ENCODE measurements around the gene RP9. TPM values are rescaled to one million over a fixed set of nuclear protein-coding genes. Genes with fewer than 3 reads are reported as not detected.

The RP9 gene
- total and polyA plus RNA-seq, 2 donors, result 15.5 to 17.8 TPM

DNA sequence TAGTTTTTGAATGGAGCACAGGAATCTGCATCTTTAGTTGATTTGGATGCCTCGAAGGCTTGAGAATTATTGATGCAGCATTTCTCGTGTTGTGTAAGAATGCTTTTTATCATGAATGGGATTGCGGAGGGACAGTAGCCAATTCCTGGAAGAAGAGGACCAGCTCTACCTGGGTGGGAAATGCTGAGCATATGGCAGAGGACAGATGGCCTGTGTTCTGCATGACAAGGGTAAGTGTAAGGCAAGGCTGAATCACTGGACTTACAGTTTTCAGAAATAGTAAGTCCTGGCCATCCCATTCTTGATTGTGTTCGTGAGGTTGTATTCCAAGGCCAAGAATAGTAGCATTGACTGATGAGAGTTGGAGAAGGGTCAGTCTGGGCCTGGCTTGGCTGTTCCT is 15.9 kb downstream of the RP9 start:
- Histone ChIP-seq H3K4me1 (ENCODE audit: control insufficient read depth in 2 of 2, insufficient read depth in 2 of 2, low read length in 2 of 2) (no peaks in the 10 kb centered on the region), H3K27ac (ENCODE audit: low read depth in 1 of 2, low read length in 1 of 2) (no peak overlapping the region), H3K27me3 (ENCODE audit: control insufficient read depth in 2 of 2, insufficient read depth in 1 of 2, low read length in 1 of 2) (no peaks in the 10 kb centered on the region), H3K9me3 (ENCODE audit: control insufficient read depth in 2 of 2, insufficient read depth in 1 of 2, low read length in 1 of 2) (no peaks in the 10 kb centered on the region), H3K4me3 (ENCODE audit: low read length in 2 of 2) (no peak overlapping the region), H3K36me3 (ENCODE audit: control insufficient read depth in 2 of 2, insufficient read depth in 2 of 2, low read length in 1 of 2) (peaks cover 28 to 38% of the 10 kb centered on the region in 2 donors)
- DNase-seq (ENCODE audit: low read depth in 6 of 9, low spot score in 9 of 9), result no peak
- 98% methylated on average over 4 of the region's 4 CpGs for WGBS

DNA sequence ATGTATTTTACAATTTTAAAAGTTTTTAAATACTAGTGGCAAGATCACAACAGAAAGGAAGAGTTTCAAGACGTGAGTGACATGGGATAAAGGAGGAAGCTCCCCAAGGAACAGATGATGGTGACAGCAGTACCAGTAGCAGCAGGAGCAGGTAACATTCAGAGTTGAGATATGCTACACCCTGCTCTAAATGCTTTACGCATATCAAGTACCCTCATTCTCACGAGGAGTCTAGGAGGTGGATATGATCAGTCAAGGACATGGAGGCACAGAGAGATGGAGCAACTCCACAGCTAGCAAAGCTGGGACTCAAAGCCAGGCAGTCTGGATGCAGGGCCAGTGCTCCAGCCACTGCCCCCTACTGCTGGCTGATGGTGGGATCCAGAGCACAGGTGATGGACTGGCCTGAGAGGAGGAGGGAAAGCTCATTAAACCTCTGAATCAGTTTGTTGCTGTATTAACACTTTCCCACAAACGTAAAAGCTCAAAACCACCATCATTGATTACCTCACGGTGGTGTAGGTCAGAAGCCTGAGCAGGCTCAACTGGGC is 17.5 kb downstream of the RP9 start:
- H3K4me3 ChIP-seq (ENCODE audit: low read length in 2 of 2), result no peak overlapping the region
- H3K27me3 ChIP-seq (ENCODE audit: control insufficient read depth in 2 of 2, insufficient read depth in 1 of 2, low read length in 1 of 2), result no peaks in the 10 kb centered on the region
- H3K9me3 ChIP-seq (ENCODE audit: control insufficient read depth in 2 of 2, insufficient read depth in 1 of 2, low read length in 1 of 2), result no peaks in the 10 kb centered on the region
- H3K4me1 ChIP-seq (ENCODE audit: control insufficient read depth in 2 of 2, insufficient read depth in 2 of 2, low read length in 2 of 2), result no peaks in the 10 kb centered on the region
- DNase-seq (ENCODE audit: low read depth in 6 of 9, low spot score in 9 of 9), result no peak
- H3K27ac ChIP-seq (ENCODE audit: low read depth in 1 of 2, low read length in 1 of 2), result no peak overlapping the region
- WGBS, result 95% methylated on average over 5 of the region's 5 CpGs
- peaks cover 20 to 23% of the 10 kb centered on the region in 2 donors for H3K36me3 ChIP-seq (ENCODE audit: control insufficient read depth in 2 of 2, insufficient read depth in 2 of 2, low read length in 1 of 2)

DNA sequence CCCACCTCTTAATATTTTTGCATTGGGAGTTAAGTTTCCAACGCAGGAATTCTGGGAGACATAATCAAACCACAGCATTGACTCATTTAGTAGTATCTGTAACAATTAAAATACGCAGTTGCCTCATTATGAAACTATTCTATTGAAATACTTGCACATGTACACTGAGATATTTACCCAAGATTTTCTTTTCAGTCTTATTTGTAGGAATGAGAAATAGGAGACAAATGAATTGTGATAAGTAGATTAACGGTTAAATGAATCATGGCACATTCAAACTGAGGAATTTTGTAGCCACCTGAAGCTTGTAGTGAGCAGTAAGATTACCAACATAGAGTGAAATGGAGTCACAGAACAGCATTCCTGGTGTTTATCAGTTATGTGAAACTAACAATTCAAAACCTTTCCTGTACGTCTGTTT is 18.1 kb downstream of the RP9 start:
- Histone ChIP-seq H3K4me1 (ENCODE audit: control insufficient read depth in 2 of 2, insufficient read depth in 2 of 2, low read length in 2 of 2) (no peaks in the 10 kb centered on the region), H3K27me3 (ENCODE audit: control insufficient read depth in 2 of 2, insufficient read depth in 1 of 2, low read length in 1 of 2) (no peaks in the 10 kb centered on the region), H3K36me3 (ENCODE audit: control insufficient read depth in 2 of 2, insufficient read depth in 2 of 2, low read length in 1 of 2) (peaks cover 16 to 18% of the 10 kb centered on the region in 2 donors), H3K27ac (ENCODE audit: low read depth in 1 of 2, low read length in 1 of 2) (no peak overlapping the region), H3K4me3 (ENCODE audit: low read length in 2 of 2) (no peak overlapping the region), H3K9me3 (ENCODE audit: control insufficient read depth in 2 of 2, insufficient read depth in 1 of 2, low read length in 1 of 2) (no peaks in the 10 kb centered on the region)
- no peak for DNase-seq (ENCODE audit: low read depth in 6 of 9, low spot score in 9 of 9)
- WGBS, result 95% methylated on average over 4 of the region's 4 CpGs

DNA sequence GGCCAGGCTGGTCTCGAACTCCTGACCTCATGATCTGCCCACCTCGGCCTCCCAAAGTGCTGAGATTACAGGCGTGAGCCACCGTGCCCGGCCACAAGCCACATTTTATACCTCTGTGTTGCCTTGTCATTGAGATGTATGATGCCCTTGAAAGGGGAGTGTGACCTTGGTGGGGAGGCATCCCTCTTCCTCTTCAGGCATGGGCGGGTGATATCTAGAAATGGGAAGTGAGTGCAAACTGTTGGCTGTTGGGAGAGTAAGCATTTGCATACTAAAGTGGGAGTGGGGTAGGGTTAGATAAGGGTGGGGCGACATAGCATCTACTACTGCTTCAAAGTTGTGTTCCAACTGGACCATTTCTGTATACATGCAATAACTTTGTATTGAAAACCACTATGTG is 20.1 kb downstream of the RP9 start:
- DNase-seq (ENCODE audit: low read depth in 6 of 9, low spot score in 9 of 9), result no peak
- H3K36me3 ChIP-seq (ENCODE audit: control insufficient read depth in 2 of 2, insufficient read depth in 2 of 2, low read length in 1 of 2), result peaks cover 8 to 10% of the 10 kb centered on the region in 2 donors
- no peaks in the 10 kb centered on the region for H3K27me3 ChIP-seq (ENCODE audit: control insufficient read depth in 2 of 2, insufficient read depth in 1 of 2, low read length in 1 of 2)
- H3K4me1 ChIP-seq (ENCODE audit: control insufficient read depth in 2 of 2, insufficient read depth in 2 of 2, low read length in 2 of 2), result no peaks in the 10 kb centered on the region
- H3K9me3 ChIP-seq (ENCODE audit: control insufficient read depth in 2 of 2, insufficient read depth in 1 of 2, low read length in 1 of 2), result no peaks in the 10 kb centered on the region
- no peak overlapping the region for H3K27ac ChIP-seq (ENCODE audit: low read depth in 1 of 2, low read length in 1 of 2)
- no peak overlapping the region for H3K4me3 ChIP-seq (ENCODE audit: low read length in 2 of 2)
- WGBS, result 96% methylated on average over 7 of the region's 7 CpGs

DNA sequence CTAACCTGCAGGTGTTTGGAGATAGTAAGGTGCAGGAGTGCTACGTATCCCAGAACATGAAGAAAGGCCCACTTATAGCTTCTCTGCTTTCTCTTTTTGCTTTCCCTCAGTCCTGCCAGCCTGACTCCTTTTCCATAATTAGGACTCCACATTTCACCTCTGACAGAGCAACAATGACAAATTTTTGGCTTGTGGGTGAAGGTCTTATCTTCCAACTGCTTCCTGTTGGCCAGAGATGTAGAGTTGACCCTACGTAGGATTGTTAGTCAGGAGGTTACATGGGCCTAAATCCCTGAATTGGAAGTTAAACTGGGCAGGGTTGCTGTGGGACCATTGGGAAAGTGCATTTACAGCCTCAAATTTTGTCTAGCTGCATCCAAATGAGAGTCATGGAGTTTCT is 21.3 kb downstream of the RP9 start:
- H3K4me1 ChIP-seq (ENCODE audit: control insufficient read depth in 2 of 2, insufficient read depth in 2 of 2, low read length in 2 of 2), result no peaks in the 10 kb centered on the region
- no peaks in the 10 kb centered on the region for H3K27me3 ChIP-seq (ENCODE audit: control insufficient read depth in 2 of 2, insufficient read depth in 1 of 2, low read length in 1 of 2)
- H3K9me3 ChIP-seq (ENCODE audit: control insufficient read depth in 2 of 2, insufficient read depth in 1 of 2, low read length in 1 of 2), result no peaks in the 10 kb centered on the region
- no peak for DNase-seq (ENCODE audit: low read depth in 6 of 9, low spot score in 9 of 9)
- peaks cover 0 to under 1% of the 10 kb centered on the region in 2 donors for H3K36me3 ChIP-seq (ENCODE audit: control insufficient read depth in 2 of 2, insufficient read depth in 2 of 2, low read length in 1 of 2)
- no peak overlapping the region for H3K4me3 ChIP-seq (ENCODE audit: low read length in 2 of 2)
- no peak overlapping the region for H3K27ac ChIP-seq (ENCODE audit: low read depth in 1 of 2, low read length in 1 of 2)
- WGBS, result 99% methylated on average over 2 of the region's 2 CpGs

DNA sequence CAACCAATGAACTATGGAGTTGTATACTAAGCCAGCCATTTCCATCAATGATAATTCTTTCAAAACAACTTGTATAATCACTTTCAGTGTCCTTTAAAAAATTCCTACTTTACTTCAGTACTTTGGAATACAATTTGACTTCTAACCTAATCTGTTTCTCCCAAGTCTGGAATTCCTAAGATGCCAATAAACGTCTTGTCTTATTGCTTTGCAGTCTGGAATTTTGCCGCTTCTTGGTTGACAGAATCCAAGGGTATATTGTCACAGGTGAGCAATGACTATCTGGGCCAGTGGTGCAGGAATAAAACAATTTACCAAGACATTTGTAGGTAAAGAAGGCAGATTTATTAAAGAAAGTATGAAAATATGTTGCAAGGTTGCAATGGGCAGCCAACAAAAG is 21.8 kb downstream of the RP9 start:
- 44% methylated on average over 2 of the region's 2 CpGs for WGBS
- no peak overlapping the region for H3K4me3 ChIP-seq (ENCODE audit: low read length in 2 of 2)
- no peaks in the 10 kb centered on the region for H3K27me3 ChIP-seq (ENCODE audit: control insufficient read depth in 2 of 2, insufficient read depth in 1 of 2, low read length in 1 of 2)
- H3K9me3 ChIP-seq (ENCODE audit: control insufficient read depth in 2 of 2, insufficient read depth in 1 of 2, low read length in 1 of 2), result no peaks in the 10 kb centered on the region
- no peaks in the 10 kb centered on the region for H3K4me1 ChIP-seq (ENCODE audit: control insufficient read depth in 2 of 2, insufficient read depth in 2 of 2, low read length in 2 of 2)
- DNase-seq (ENCODE audit: low read depth in 6 of 9, low spot score in 9 of 9), result no peak
- no peaks in the 10 kb centered on the region for H3K36me3 ChIP-seq (ENCODE audit: control insufficient read depth in 2 of 2, insufficient read depth in 2 of 2, low read length in 1 of 2)
- H3K27ac ChIP-seq (ENCODE audit: low read depth in 1 of 2, low read length in 1 of 2), result no peak overlapping the region

DNA sequence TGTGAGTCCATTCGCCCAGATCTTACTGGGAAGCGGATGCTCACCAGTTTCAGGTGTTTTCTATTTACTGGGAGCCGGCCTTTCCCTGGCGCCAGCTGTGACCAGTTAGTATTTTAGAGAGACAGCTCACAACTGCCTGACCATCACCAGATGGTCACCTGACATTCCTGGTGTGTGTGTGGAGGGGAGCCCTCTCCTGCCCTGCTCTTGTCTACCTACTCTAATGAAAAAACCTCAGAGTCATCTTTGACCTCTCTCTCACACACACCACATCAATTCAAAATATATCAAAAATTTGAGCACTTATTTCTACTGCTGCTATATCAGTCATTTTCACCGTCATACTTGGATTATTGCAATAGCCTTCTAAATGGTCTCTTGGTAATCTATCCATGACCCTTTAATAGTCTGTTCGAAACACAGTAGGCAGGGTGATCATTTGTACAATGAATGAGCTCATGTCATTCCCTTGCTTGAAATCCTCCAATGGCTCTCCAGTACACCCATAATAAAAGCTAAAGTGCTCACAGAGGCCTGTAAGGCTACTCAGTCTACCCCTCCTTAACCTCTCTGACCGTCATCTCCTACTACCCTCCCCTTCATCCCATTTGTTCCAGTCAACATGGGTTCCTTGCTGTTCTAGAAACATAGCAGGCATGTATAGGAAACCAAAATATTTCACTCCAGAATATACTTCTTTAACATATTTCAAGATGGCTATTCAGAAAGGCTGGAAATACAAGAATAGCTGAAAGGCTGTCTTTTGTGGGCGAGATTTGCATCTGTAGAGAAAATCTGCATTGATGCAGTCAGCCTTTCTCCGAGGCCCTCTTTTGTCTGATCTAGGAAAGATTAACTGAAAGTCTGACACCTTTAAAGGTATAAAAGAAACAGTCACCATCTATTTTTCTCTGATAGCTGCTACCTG is 29.2 kb downstream of the RP9 start:
- Histone ChIP-seq H3K27me3 (ENCODE audit: control insufficient read depth in 2 of 2, insufficient read depth in 1 of 2, low read length in 1 of 2) (no peaks in the 10 kb centered on the region), H3K9me3 (ENCODE audit: control insufficient read depth in 2 of 2, insufficient read depth in 1 of 2, low read length in 1 of 2) (no peaks in the 10 kb centered on the region), H3K36me3 (ENCODE audit: control insufficient read depth in 2 of 2, insufficient read depth in 2 of 2, low read length in 1 of 2) (no peaks in the 10 kb centered on the region), H3K4me3 (ENCODE audit: low read length in 2 of 2) (no peak overlapping the region), H3K27ac (ENCODE audit: low read depth in 1 of 2, low read length in 1 of 2) (no peak overlapping the region), H3K4me1 (ENCODE audit: control insufficient read depth in 2 of 2, insufficient read depth in 2 of 2, low read length in 2 of 2) (peaks cover 0 to 4% of the 10 kb centered on the region in 2 donors)
- no peak for DNase-seq (ENCODE audit: low read depth in 6 of 9, low spot score in 9 of 9)
- WGBS, result 95% methylated on average over 9 of the region's 9 CpGs

DNA sequence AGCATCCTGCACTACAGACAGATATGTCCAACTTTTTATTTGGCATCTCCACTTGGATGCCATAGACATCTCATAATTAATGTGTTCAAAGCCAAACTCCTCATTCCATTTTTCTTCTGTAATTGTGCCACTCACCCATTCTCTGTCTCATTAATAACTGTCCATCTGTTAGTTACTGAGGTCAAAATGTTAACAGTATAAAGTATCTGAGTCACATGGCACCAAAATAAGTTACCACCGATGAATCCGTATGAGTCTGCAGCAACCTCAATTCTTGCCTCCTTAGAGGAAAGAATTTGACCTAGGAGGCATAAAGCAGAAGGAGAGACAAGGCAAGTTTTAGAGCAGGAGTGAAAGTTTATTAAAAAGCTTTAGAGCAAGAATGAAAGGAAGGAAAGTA is 30.1 kb downstream of the RP9 start:
- Histone ChIP-seq H3K36me3 (ENCODE audit: control insufficient read depth in 2 of 2, insufficient read depth in 2 of 2, low read length in 1 of 2) (no peaks in the 10 kb centered on the region), H3K27ac (ENCODE audit: low read depth in 1 of 2, low read length in 1 of 2) (no peak overlapping the region), H3K4me1 (ENCODE audit: control insufficient read depth in 2 of 2, insufficient read depth in 2 of 2, low read length in 2 of 2) (peaks cover 0 to 4% of the 10 kb centered on the region in 2 donors), H3K4me3 (ENCODE audit: low read length in 2 of 2) (no peak overlapping the region), H3K27me3 (ENCODE audit: control insufficient read depth in 2 of 2, insufficient read depth in 1 of 2, low read length in 1 of 2) (no peaks in the 10 kb centered on the region), H3K9me3 (ENCODE audit: control insufficient read depth in 2 of 2, insufficient read depth in 1 of 2, low read length in 1 of 2) (no peaks in the 10 kb centered on the region)
- no peak for DNase-seq (ENCODE audit: low read depth in 6 of 9, low spot score in 9 of 9)
- whole genome bisulfite sequencing, result 94% methylated on average over 2 of the region's 2 CpGs

DNA sequence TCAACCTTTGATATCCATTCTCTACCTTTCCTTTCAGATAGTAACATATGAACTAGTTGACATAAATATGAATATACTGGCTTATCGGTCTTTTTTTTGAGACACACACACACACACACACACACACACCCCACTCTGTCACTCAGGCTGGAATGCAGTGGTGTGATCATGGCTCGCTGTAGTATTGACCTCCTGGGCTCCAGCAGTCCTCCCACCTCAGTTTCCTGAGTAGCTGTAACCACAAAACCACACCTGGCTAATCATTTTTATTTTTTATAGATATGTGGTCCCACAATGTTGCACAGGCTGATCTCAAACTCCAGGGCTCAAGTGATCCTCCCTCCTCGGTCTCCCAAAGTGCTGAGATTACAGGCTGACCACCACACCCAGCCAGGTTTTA is 32.5 kb downstream of the RP9 start:
- peaks cover 0 to 4% of the 10 kb centered on the region in 2 donors for H3K4me1 ChIP-seq (ENCODE audit: control insufficient read depth in 2 of 2, insufficient read depth in 2 of 2, low read length in 2 of 2)
- H3K36me3 ChIP-seq (ENCODE audit: control insufficient read depth in 2 of 2, insufficient read depth in 2 of 2, low read length in 1 of 2), result no peaks in the 10 kb centered on the region
- no peak overlapping the region for H3K4me3 ChIP-seq (ENCODE audit: low read length in 2 of 2)
- DNase-seq (ENCODE audit: low read depth in 6 of 9, low spot score in 9 of 9), result no peak
- H3K27ac ChIP-seq (ENCODE audit: low read depth in 1 of 2, low read length in 1 of 2), result no peak overlapping the region
- WGBS, result 21% methylated on average over 3 of the region's 3 CpGs
- H3K9me3 ChIP-seq (ENCODE audit: control insufficient read depth in 2 of 2, insufficient read depth in 1 of 2, low read length in 1 of 2), result no peaks in the 10 kb centered on the region
- no peaks in the 10 kb centered on the region for H3K27me3 ChIP-seq (ENCODE audit: control insufficient read depth in 2 of 2, insufficient read depth in 1 of 2, low read length in 1 of 2)

All from thymus (tissue), 11 donors.